ENCODE results near the gene CUL9.

Gene CUL9

GRCh38 chr6:43242908-43243663, 61.1 kb downstream of the CUL9 start, which contains the start of gene TTBK1:
Gene TTBK1 (plus strand): TSS chr6:43243481. CDS start chr6:43246661, 3,180 bp downstream.
- Mint-ChIP-seq H3K27me3 (ENCODE audit: low read depth) (peaks cover 16% of the 10 kb centered on the region), H3K4me1 (ENCODE audit: low read depth) (peaks cover 12% of the 10 kb centered on the region), H3K4me3 (no peak within 1 kb of the TSS)

GRCh38 chr6:43243664-43244321, 61.8 kb downstream of the CUL9 start:
- Mint-ChIP-seq H3K27ac (no peak overlapping the region), H3K9me3 (peaks cover 7% of the 10 kb centered on the region), H3K27me3 (ENCODE audit: low read depth) (peaks cover 11% of the 10 kb centered on the region), H3K4me1 (ENCODE audit: low read depth) (peaks cover 12% of the 10 kb centered on the region), H3K4me3 (no peak overlapping the region), H3K36me3 (ENCODE audit: low read depth) (peaks cover 4% of the 10 kb centered on the region)

More at GRCh38 chr6:43242908-43243663, 61.1 kb downstream of the CUL9 start, which contains the start of gene TTBK1:
- no peak within 1 kb of the TSS for H3K27ac Mint-ChIP-seq
- H3K36me3 Mint-ChIP-seq (ENCODE audit: low read depth), result peaks cover 4% of the 10 kb centered on the region
- peaks cover 7% of the 10 kb centered on the region for H3K9me3 Mint-ChIP-seq

- H3K27ac Mint-ChIP-seq, result no peak overlapping the region
- H3K36me3 Mint-ChIP-seq (ENCODE audit: low read depth), result no peaks in the 10 kb centered on the region
- H3K27me3 Mint-ChIP-seq (ENCODE audit: low read depth), result peaks cover 21% of the 10 kb centered on the region
- H3K9me3 Mint-ChIP-seq, result no peaks in the 10 kb centered on the region
- peak overlapping the region; percentile 77 for H3K4me3 Mint-ChIP-seq
- peaks cover 13% of the 10 kb centered on the region for H3K4me1 Mint-ChIP-seq (ENCODE audit: low read depth)
These were observed 64.5 kb downstream of the CUL9 start for GRCh38 chr6:43246301-43247113.

- peaks cover 10% of the 10 kb centered on the region for H3K4me1 Mint-ChIP-seq (ENCODE audit: low read depth)
- H3K36me3 Mint-ChIP-seq (ENCODE audit: low read depth), result no peaks in the 10 kb centered on the region
- H3K9me3 Mint-ChIP-seq, result no peaks in the 10 kb centered on the region
- peak overlapping the region; percentile 74 for H3K27ac Mint-ChIP-seq
- peaks cover 28% of the 10 kb centered on the region for H3K27me3 Mint-ChIP-seq (ENCODE audit: low read depth)
- peak overlapping the region; percentile 77 for H3K4me3 Mint-ChIP-seq
These were observed 65.4 kb downstream of the CUL9 start for GRCh38 chr6:43247114-43247999.

GRCh38 chr6:43248101-43248500, 66.1 kb downstream of the CUL9 start:
- Mint-ChIP-seq H3K4me1 (ENCODE audit: low read depth) (peaks cover 10% of the 10 kb centered on the region), H3K9me3 (no peaks in the 10 kb centered on the region)

GRCh38 chr6:43248791-43249190, 66.8 kb downstream of the CUL9 start:
- Mint-ChIP-seq H3K4me1 (ENCODE audit: low read depth) (peaks cover 10% of the 10 kb centered on the region), H3K27ac (no peak overlapping the region), H3K27me3 (ENCODE audit: low read depth) (peaks cover 33% of the 10 kb centered on the region), H3K9me3 (no peaks in the 10 kb centered on the region), H3K36me3 (ENCODE audit: low read depth) (no peaks in the 10 kb centered on the region), H3K4me3 (no peak overlapping the region)

More at GRCh38 chr6:43248101-43248500, 66.1 kb downstream of the CUL9 start:
- Mint-ChIP-seq H3K36me3 (ENCODE audit: low read depth) (no peaks in the 10 kb centered on the region), H3K27me3 (ENCODE audit: low read depth) (peaks cover 33% of the 10 kb centered on the region), H3K4me3 (no peak overlapping the region), H3K27ac (no peak overlapping the region)

GRCh38 chr6:43250992-43251373, 69.0 kb downstream of the CUL9 start:
- H3K4me3 Mint-ChIP-seq, result no peak overlapping the region
- H3K9me3 Mint-ChIP-seq, result no peaks in the 10 kb centered on the region
- H3K36me3 Mint-ChIP-seq (ENCODE audit: low read depth), result no peaks in the 10 kb centered on the region
- H3K27ac Mint-ChIP-seq, result no peak overlapping the region
- peaks cover 33% of the 10 kb centered on the region for H3K27me3 Mint-ChIP-seq (ENCODE audit: low read depth)
- H3K4me1 Mint-ChIP-seq (ENCODE audit: low read depth), result peaks cover 16% of the 10 kb centered on the region

- Mint-ChIP-seq H3K27me3 (ENCODE audit: low read depth) (peaks cover 22% of the 10 kb centered on the region), H3K4me1 (ENCODE audit: low read depth) (peaks cover 18% of the 10 kb centered on the region), H3K9me3 (no peaks in the 10 kb centered on the region), H3K4me3 (no peak overlapping the region), H3K36me3 (ENCODE audit: low read depth) (no peaks in the 10 kb centered on the region), H3K27ac (no peak overlapping the region)
These were observed 71.4 kb downstream of the CUL9 start for GRCh38 chr6:43253401-43253800.

GRCh38 chr6:43254138-43254817, 72.3 kb downstream of the CUL9 start:
- H3K27me3 Mint-ChIP-seq (ENCODE audit: low read depth), result peaks cover 19% of the 10 kb centered on the region
- H3K4me3 Mint-ChIP-seq, result no peak overlapping the region
- peaks cover 18% of the 10 kb centered on the region for H3K4me1 Mint-ChIP-seq (ENCODE audit: low read depth)
- H3K36me3 Mint-ChIP-seq (ENCODE audit: low read depth), result no peaks in the 10 kb centered on the region
- no peak overlapping the region for H3K27ac Mint-ChIP-seq
- no peaks in the 10 kb centered on the region for H3K9me3 Mint-ChIP-seq

GRCh38 chr6:43254846-43255245, 72.8 kb downstream of the CUL9 start:
- Mint-ChIP-seq H3K9me3 (no peaks in the 10 kb centered on the region), H3K27me3 (ENCODE audit: low read depth) (peaks cover 19% of the 10 kb centered on the region), H3K36me3 (ENCODE audit: low read depth) (no peaks in the 10 kb centered on the region), H3K4me1 (ENCODE audit: low read depth) (peaks cover 18% of the 10 kb centered on the region), H3K27ac (no peak overlapping the region), H3K4me3 (no peak overlapping the region)

GRCh38 chr6:43255408-43256054, 73.5 kb downstream of the CUL9 start:
- H3K27me3 Mint-ChIP-seq (ENCODE audit: low read depth), result peaks cover 19% of the 10 kb centered on the region
- no peak overlapping the region for H3K27ac Mint-ChIP-seq
- no peaks in the 10 kb centered on the region for H3K36me3 Mint-ChIP-seq (ENCODE audit: low read depth)
- H3K4me1 Mint-ChIP-seq (ENCODE audit: low read depth), result peaks cover 18% of the 10 kb centered on the region
- no peak overlapping the region for H3K4me3 Mint-ChIP-seq
- no peaks in the 10 kb centered on the region for H3K9me3 Mint-ChIP-seq

GRCh38 chr6:43256670-43257366, 74.8 kb downstream of the CUL9 start:
- no peaks in the 10 kb centered on the region for H3K9me3 Mint-ChIP-seq

More at GRCh38 chr6:43256670-43257366, 74.8 kb downstream of the CUL9 start:
- Mint-ChIP-seq H3K27ac (no peak overlapping the region), H3K4me3 (no peak overlapping the region), H3K27me3 (ENCODE audit: low read depth) (peaks cover 9% of the 10 kb centered on the region), H3K36me3 (ENCODE audit: low read depth) (no peaks in the 10 kb centered on the region), H3K4me1 (ENCODE audit: low read depth) (peaks cover 15% of the 10 kb centered on the region)

Data from T-helper 1 cell treated with Interleukin-12 subunit alpha and Interleukin-12 subunit beta and Interleukin-4 antibody, amounts not matched to agents 30 μg/mL and 1 μg/mL, for 36 hours (primary cell).